GM12873 (cell line): ENCODE data around the gene LGMN.

Source experiments
- CTCF ChIP-seq: IDR thresholded peaks from 2 replicates; pipeline ENCODE4 v1.5.1; 2012; ENCODE audit warnings: low read depth, mild to moderate bottlenecking, moderate library complexity, low read length, control low read depth; ENCODE audit not compliant: insufficient read depth; ENCODE audit errors: missing control alignments

LGMN gene

GRCh38 chr14:92716131-92716530 is 32.3 kb downstream of the LGMN start:
- no peak for TF ChIP-seq CTCF

GRCh38 chr14:92714739-92715307 is 33.6 kb downstream of the LGMN start:
- peak; percentile 78 for TF ChIP-seq CTCF

- no peak for TF ChIP-seq CTCF
Measured at GRCh38 chr14:92712654-92713051, 35.8 kb downstream of the LGMN start.

GRCh38 chr14:92711976-92712653 is 36.3 kb downstream of the LGMN start:
- no peak for TF ChIP-seq CTCF

- no peak for TF ChIP-seq CTCF
Measured at GRCh38 chr14:92710001-92710341, 38.5 kb downstream of the LGMN start.

GRCh38 chr14:92709340-92710000 is 39.0 kb downstream of the LGMN start:
- TF ChIP-seq CTCF: no peak

GRCh38 chr14:92706386-92706785 is 42.0 kb downstream of the LGMN start:
- TF ChIP-seq CTCF: no peak
